ENCODE measurements around the gene AP1AR.

GRCh38 chr4:112196461-112196860, 35.1 kb upstream of the AP1AR start:
- TF ChIP-seq POLR2A (IDR thresholded peaks at IDR 0.05; ENCODE audit: low read length) = no peak
- TF ChIP-seq GATA1 (IDR thresholded peaks at IDR 0.05; ENCODE audit: low read depth, low read length) = no peak

All from erythroblast (primary cell).